ENCODE data around the gene MRPL28.
"Not testable (repeated sequence)": the region's sequence is repeated elsewhere in the genome, so short reads cannot be mapped to it uniquely, and the experiment has no call there.

DNA sequence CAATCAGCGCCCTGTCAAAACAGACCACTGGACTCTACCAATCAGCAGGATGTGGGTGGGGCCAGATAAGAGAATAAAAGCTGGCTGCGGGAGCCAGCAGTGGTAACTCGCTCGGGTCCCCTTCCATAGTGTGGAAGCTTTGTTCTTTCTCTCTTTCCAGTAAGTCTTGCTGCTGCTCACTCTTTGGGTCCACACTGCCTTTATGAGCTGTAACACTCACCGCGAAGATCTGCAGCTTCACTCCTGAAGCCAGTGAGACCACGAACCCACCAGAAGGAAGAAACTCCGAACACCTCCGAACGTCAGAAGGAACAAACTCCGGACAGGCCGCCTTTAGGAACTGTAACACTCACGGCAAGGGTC is 28.4 kb downstream of the MRPL28 start:
- not testable (repeated sequence) for TF ChIP-seq CTCF, POLR2A (IDR thresholded peaks at IDR 0.05)

Measured in gastroesophageal sphincter (tissue), 3 donors.